Uterus (tissue), 4 donors: Measurements from ENCODE around the gene MAP10. TPM values are rescaled to one million over a fixed set of nuclear protein-coding genes. Genes with fewer than 3 reads are reported as not detected.

Source experiments
- DNase-seq, 2 donors: peaks; one replicate each; pipeline ENCODE4 v3.0.0-alpha.2; 2019 to 2020
- H3K27ac ChIP-seq, 2 donors: fragments of 200-600 bp; sonication (generic); 1 replicate in 1 of 2; 2 replicates in 1 of 2; pipeline ENCODE4 v1.5.1; 2016 to 2018
- H3K27me3 ChIP-seq, 2 donors: fragments of 200-600 bp; sonication (generic); one replicate each; pipeline ENCODE4 v1.5.1; 2018 to 2019; ENCODE audit warnings: control low read depth in 1 of 2
- H3K36me3 ChIP-seq, 2 donors: fragments of 200-600 bp; sonication (generic); one replicate each; pipeline ENCODE4 v1.5.1; 2019; ENCODE audit warnings: control low read depth in 1 of 2
- H3K4me1 ChIP-seq, 2 donors: fragments of 200-600 bp; sonication (generic); one replicate each; pipeline ENCODE4 v1.5.1; 2018 to 2019; ENCODE audit warnings: control low read depth in 1 of 2
- H3K4me3 ChIP-seq, 2 donors: fragments of 200-600 bp; sonication (generic); 1 replicate in 1 of 2; 2 replicates in 1 of 2; pipeline ENCODE4 v1.5.1; 2018 to 2019; ENCODE audit warnings: mild to moderate bottlenecking in 1 of 2
- H3K9me3 ChIP-seq, 2 donors: fragments of 200-600 bp; sonication (generic); one replicate each; pipeline ENCODE4 v1.5.1; 2019; ENCODE audit warnings: control low read depth in 1 of 2
- CTCF ChIP-seq, 4 experiments: fragments of 200-600 bp in 2 of 4; fragments of 450-650 bp in 2 of 4; sonication (generic) in 2 of 4; IDR thresholded peaks; one replicate each; pipeline ENCODE4 v1.5.1; 2016 to 2019; ENCODE audit warnings: antibody characterized with exemption in 4 of 4, mild to moderate bottlenecking in 2 of 4, moderate library complexity in 1 of 4
- POLR2A ChIP-seq, 2 donors: fragments of 450-650 bp; IDR thresholded peaks; one replicate each; pipeline ENCODE4 v1.6.1; 2016; ENCODE audit warnings: antibody characterized with exemption in 2 of 2, mild to moderate bottlenecking in 1 of 2, moderate library complexity in 1 of 2
- intact Hi-C: fragments of 100-400 bp; cut with DNase I; formaldehyde crosslinking; loops from one replicate; pipeline ENCODE4 v1.15.1; 2023; ENCODE audit warnings: low total_unique reads
- total RNA-seq, 4 donors: library from RNA; depleted of rRNA in 3 of 4; stranded (reverse); fragments of >200 nt in 3 of 4; gene quantifications; one replicate each; pipeline versions ENCODE4 v1.1.0 to v1.2.4, GENCODE V29; 2014 to 2023
- donor health status: DM: yes; HTN: yes; CAD: no.

Gene MAP10
- total RNA-seq, 4 donors from 2014 or later, result 0.59 to 5.0 (median 2.7) TPM

DNA sequence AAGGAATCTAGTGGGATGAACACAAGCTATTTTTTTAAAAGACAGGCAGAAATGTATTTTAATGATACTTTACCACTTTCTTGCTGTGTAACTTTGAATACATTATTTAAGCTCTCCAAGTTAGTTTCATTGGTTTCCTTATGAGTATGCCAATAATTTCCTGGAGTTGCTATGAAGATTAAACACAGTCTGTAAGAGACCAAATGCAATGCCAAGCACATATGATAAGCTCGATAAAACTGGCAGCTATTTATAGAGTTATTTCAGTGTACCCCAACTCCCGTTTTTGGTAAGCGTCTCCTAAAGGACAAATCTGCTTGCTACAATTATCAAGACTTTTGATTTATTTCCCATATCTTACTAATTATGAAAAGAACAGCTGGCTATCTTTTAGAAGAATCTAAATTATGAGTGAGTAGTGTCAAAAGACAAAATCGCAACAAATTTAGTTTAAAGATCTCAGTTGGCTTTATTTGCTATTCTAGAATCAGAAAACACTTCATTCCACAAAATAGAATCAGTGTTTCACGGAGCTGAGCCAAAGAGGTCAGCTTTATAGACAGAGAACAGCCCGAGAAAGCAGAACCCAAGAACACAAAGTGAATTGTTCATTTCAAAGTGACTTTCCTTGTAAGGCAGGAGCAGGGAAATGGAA is 7.2 kb upstream of the MAP10 start:
- H3K4me3 ChIP-seq, result no peak overlapping the region
- H3K36me3 ChIP-seq, result no peaks in the 10 kb centered on the region
- intact Hi-C loops, result no loop called here
- no peak for DNase-seq
- no peaks in the 10 kb centered on the region for H3K4me1 ChIP-seq
- no peak for TF ChIP-seq CTCF (IDR thresholded peaks at IDR 0.05)
- TF ChIP-seq POLR2A (IDR thresholded peaks at IDR 0.05), result no peak
- H3K27me3 ChIP-seq, result no peaks in the 10 kb centered on the region
- H3K27ac ChIP-seq, result no peak overlapping the region
- H3K9me3 ChIP-seq, result no peaks in the 10 kb centered on the region

GRCh38 chr1:232798920-232799319 is 6.3 kb upstream of the MAP10 start:
- Histone ChIP-seq H3K27me3 (no peaks in the 10 kb centered on the region), H3K27ac (no peak overlapping the region), H3K9me3 (no peaks in the 10 kb centered on the region), H3K4me1 (no peaks in the 10 kb centered on the region), H3K4me3 (no peak overlapping the region), H3K36me3 (no peaks in the 10 kb centered on the region)
- no peak for DNase-seq
- TF ChIP-seq POLR2A (IDR thresholded peaks at IDR 0.05) (no peak), CTCF (IDR thresholded peaks at IDR 0.05) (no peak)
- intact Hi-C loops, result no loop called here

- H3K9me3 ChIP-seq, result no peaks in the 10 kb centered on the region
- H3K4me3 ChIP-seq, result peak overlapping the region in 1 of 2 donors; percentile 64
- peak overlapping the region; percentile 73 to 83 for H3K27ac ChIP-seq
- no peaks in the 10 kb centered on the region for H3K4me1 ChIP-seq
- DNase-seq, result no peak
- H3K27me3 ChIP-seq, result no peaks in the 10 kb centered on the region
- no peak for TF ChIP-seq POLR2A (IDR thresholded peaks at IDR 0.05)
- H3K36me3 ChIP-seq, result no peaks in the 10 kb centered on the region
- intact Hi-C loops, result no loop called here
Measured at GRCh38 chr1:232806186-232806510, 932 bp downstream of the MAP10 start.

GRCh38 chr1:232810856-232811255 is 5.6 kb downstream of the MAP10 start:
- Histone ChIP-seq H3K36me3 (no peaks in the 10 kb centered on the region), H3K4me3 (no peak overlapping the region), H3K9me3 (no peaks in the 10 kb centered on the region), H3K4me1 (no peaks in the 10 kb centered on the region), H3K27me3 (no peaks in the 10 kb centered on the region), H3K27ac (no peak overlapping the region)
- TF ChIP-seq POLR2A (IDR thresholded peaks at IDR 0.05) (no peak), CTCF (IDR thresholded peaks at IDR 0.05) (no peak)
- no peak for DNase-seq
- intact Hi-C loops, result no loop called here

DNA sequence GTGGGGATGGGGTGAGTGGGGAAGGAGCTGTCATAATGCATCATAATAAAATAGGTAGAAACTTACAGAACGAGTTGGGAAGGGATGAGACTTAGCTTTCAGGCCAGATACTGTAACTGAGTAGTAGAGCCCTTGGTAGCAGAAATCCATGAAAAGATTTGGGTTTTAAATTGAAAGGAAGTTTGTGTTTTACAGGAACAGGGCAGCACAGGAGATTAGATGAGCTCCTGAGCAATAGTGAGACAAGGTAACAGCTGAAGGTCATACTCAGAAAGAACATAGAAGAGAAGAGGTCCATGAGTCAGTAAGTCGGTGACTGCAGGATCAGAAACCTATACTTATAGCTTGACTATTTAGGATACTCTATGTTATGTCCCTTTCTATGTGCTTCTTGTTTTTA is 7.3 kb downstream of the MAP10 start:
- Histone ChIP-seq H3K4me3 (no peak overlapping the region), H3K9me3 (no peaks in the 10 kb centered on the region), H3K36me3 (no peaks in the 10 kb centered on the region), H3K27ac (no peak overlapping the region), H3K4me1 (no peaks in the 10 kb centered on the region), H3K27me3 (no peaks in the 10 kb centered on the region)
- no peak for DNase-seq
- TF ChIP-seq POLR2A (IDR thresholded peaks at IDR 0.05) (no peak), CTCF (IDR thresholded peaks at IDR 0.05) (no peak)
- intact Hi-C loops, result no loop called here

DNA sequence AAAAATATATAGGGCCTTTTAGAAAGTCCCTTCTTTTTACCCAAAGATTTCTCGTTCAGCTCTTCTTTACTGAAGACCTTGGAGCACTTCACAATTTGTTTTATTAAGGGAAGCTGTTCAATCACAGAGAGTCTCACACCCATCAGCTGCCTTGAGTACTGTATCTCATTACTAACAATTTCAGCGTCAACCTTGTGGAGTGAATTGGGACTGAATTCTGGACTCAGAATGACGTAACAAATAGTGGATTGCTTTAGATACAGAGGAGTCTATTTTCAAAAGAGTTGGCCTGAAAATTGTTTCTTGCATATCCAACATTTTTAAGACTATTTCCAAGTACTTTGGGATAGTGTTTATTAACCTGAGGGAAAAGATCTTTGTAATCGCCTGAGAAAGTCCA is 7.9 kb downstream of the MAP10 start:
- H3K27me3 ChIP-seq, result no peaks in the 10 kb centered on the region
- H3K27ac ChIP-seq, result no peak overlapping the region
- H3K4me3 ChIP-seq, result no peak overlapping the region
- H3K9me3 ChIP-seq, result no peaks in the 10 kb centered on the region
- DNase-seq, result no peak
- no peaks in the 10 kb centered on the region for H3K4me1 ChIP-seq
- no peaks in the 10 kb centered on the region for H3K36me3 ChIP-seq
- intact Hi-C loops, result no loop called here
- TF ChIP-seq POLR2A (IDR thresholded peaks at IDR 0.05), result no peak
- TF ChIP-seq CTCF (IDR thresholded peaks at IDR 0.05), result no peak
